B cell (primary cell): Measurements from ENCODE around the gene NUBPL. TPM values are rescaled to one million over a fixed set of nuclear protein-coding genes. Genes with fewer than 3 reads are reported as not detected.

ENCODE experiments used
- ATAC-seq: fragments of 200-7000 bp; cut with Tn5 transposase; one replicate; pipeline ENCODE4 v1.10.0; 2021; ENCODE audit warnings: low read depth, mild to moderate bottlenecking, moderate number of reproducible peaks, moderate library complexity
- CTCF ChIA-PET: fragments of 350-600 bp; sonication (Branson Sonifier 250); formaldehyde crosslinking; loops from one replicate; lab custom pipeline; 2021; ENCODE audit warnings: antibody characterized with exemption, inconsistent platforms; lab: Charles Lee
- POLR2A ChIA-PET: fragments of 350-600 bp; sonication (Branson Sonifier 250); formaldehyde crosslinking; loops from one replicate; lab custom pipeline; 2021; ENCODE audit warnings: antibody characterized with exemption; lab: Charles Lee
- DNase-seq: peaks from one replicate; pipeline ENCODE4 v3.0.0; 2013
- H2AFZ ChIP-seq: 2 replicates; pipeline ENCODE4 v1.6.1; 2012; ENCODE audit warnings: mild to moderate bottlenecking, low read depth, low read length; ENCODE audit not compliant: insufficient read depth, poor library complexity, severe bottlenecking
- H3K27ac ChIP-seq, 2 donors: 1 replicate in 1 of 2; 2 replicates in 1 of 2; pipeline ENCODE4 v1.5.1; 2012 to 2013; ENCODE audit warnings: low read length in 2 of 2, mild to moderate bottlenecking in 2 of 2, moderate library complexity in 1 of 2
- H3K27me3 ChIP-seq, 4 experiments: fragments of 200-600 bp in 1 of 4; sonication (generic) in 1 of 4; replicated peaks in 1 of 4; 1 replicate in 2 of 4; 2 replicates in 2 of 4; pipeline versions ENCODE4 v1.6.1 to v1.7.0; 2013 to 2016; ENCODE audit warnings: low read length in 3 of 4, mild to moderate bottlenecking in 2 of 4, mixed read lengths in 1 of 4, moderate library complexity in 1 of 4; ENCODE audit not compliant: insufficient read depth in 4 of 4, control insufficient read depth in 3 of 4; ENCODE audit errors: control extremely low read depth in 1 of 4
- H3K36me3 ChIP-seq, 2 experiments: replicated peaks in 1 of 2; 1 replicate in 1 of 2; 2 replicates in 1 of 2; pipeline versions ENCODE4 v1.6.1 to v1.7.1; 2013; ENCODE audit warnings: low read length in 1 of 2; ENCODE audit not compliant: insufficient read depth in 2 of 2, control insufficient read depth in 1 of 2; ENCODE audit errors: control extremely low read depth in 1 of 2, extremely low read depth in 1 of 2
- H3K4me1 ChIP-seq, 2 donors: fragments of 200-600 bp in 1 of 2; sonication (generic) in 1 of 2; 1 replicate in 1 of 2; 2 replicates in 1 of 2; pipeline versions ENCODE4 v1.5.1 to v1.6.1; 2013 to 2017; ENCODE audit warnings: low read length in 2 of 2; ENCODE audit not compliant: control insufficient read depth in 2 of 2, insufficient read depth in 2 of 2
- H3K4me2 ChIP-seq: replicated peaks from 2 replicates; pipeline ENCODE3; 2012; ENCODE audit warnings: mild to moderate bottlenecking, low read depth, low read length; ENCODE audit not compliant: poor library complexity, severe bottlenecking
- H3K4me3 ChIP-seq, 5 experiments: fragments of 200-600 bp in 1 of 5; sonication (generic) in 1 of 5; 1 replicate in 3 of 5; 2 replicates in 2 of 5; pipeline versions ENCODE4 v1.5.1 to v1.7.0; 2011 to 2016; ENCODE audit warnings: low read length in 4 of 5, mild to moderate bottlenecking in 4 of 5, low read depth in 2 of 5, control low read depth in 1 of 5, moderate library complexity in 1 of 5; ENCODE audit not compliant: insufficient read depth in 1 of 5; ENCODE audit errors: control extremely low read depth in 1 of 5, extremely low read depth in 1 of 5
- H3K79me2 ChIP-seq: fragments of 200-600 bp; sonication (generic); one replicate; pipeline ENCODE4 v1.6.0; 2016; ENCODE audit warnings: low read length; ENCODE audit not compliant: control insufficient read depth, insufficient read depth
- H3K9ac ChIP-seq: fragments of 200-600 bp; sonication (generic); 2 replicates; pipeline ENCODE4 v1.6.1; 2017; ENCODE audit warnings: mild to moderate bottlenecking, low read length, moderate library complexity
- H3K9me3 ChIP-seq, 3 donors: one replicate each; pipeline versions ENCODE4 v1.6.1 to v1.7.1; 2013; ENCODE audit warnings: low read length in 2 of 3; ENCODE audit not compliant: control insufficient read depth in 2 of 3, insufficient read depth in 1 of 3; ENCODE audit errors: control extremely low read depth in 1 of 3
- H4K20me1 ChIP-seq: 2 replicates; pipeline ENCODE4 v1.6.0; 2012; ENCODE audit warnings: mild to moderate bottlenecking, low read length; ENCODE audit not compliant: insufficient read depth, control insufficient read depth, poor library complexity, severe bottlenecking
- H3K27ac Mint-ChIP-seq: one replicate; pipeline ENCODE4 v1.8.0; 2021; ENCODE audit warnings: mixed read lengths
- H3K27me3 Mint-ChIP-seq: one replicate; pipeline ENCODE4 v1.8.0; 2021; ENCODE audit warnings: mixed read lengths
- H3K4me1 Mint-ChIP-seq: one replicate; pipeline ENCODE4 v1.8.0; 2021; ENCODE audit warnings: mixed read lengths
- H3K4me3 Mint-ChIP-seq: one replicate; pipeline ENCODE4 v1.8.0; 2021; ENCODE audit warnings: mixed read lengths
- H3K9me3 Mint-ChIP-seq: one replicate; pipeline ENCODE4 v1.8.0; 2022; ENCODE audit warnings: mixed read lengths; ENCODE audit not compliant: insufficient read depth
- EZH2 ChIP-seq: IDR thresholded peaks from 2 replicates; pipeline ENCODE4 v1.6.1; 2012; ENCODE audit warnings: borderline replicate concordance, low read depth, mild to moderate bottlenecking, moderate library complexity, low read length; ENCODE audit not compliant: insufficient read depth, poor library complexity, severe bottlenecking
- WGBS: methylation state at CpG from one replicate; pipeline ENCODE4 v1.1.5; 2013; ENCODE audit warnings: missing lambda C conversion rate; ENCODE audit not compliant: insufficient coverage; 5-methylcytosine and 5-hydroxymethylcytosine counted together
- intact Hi-C: fragments of 100-400 bp; cut with micrococcal nuclease; formaldehyde crosslinking; loops from one replicate; pipeline ENCODE4 v1.10.0; 2022
- polyA plus RNA-seq: library from polyadenylated mRNA; depleted of rRNA; stranded (reverse); fragments of >200 nt; gene quantifications from 2 replicates; pipeline ENCODE4 v1.2.3, GENCODE V29; 2012
- total RNA-seq, 2 donors: library from RNA; stranded (reverse); fragments of 120-200 nt in 1 of 2; gene quantifications; 1 replicate in 1 of 2; 2 replicates in 1 of 2; pipeline versions ENCODE4 v1.2.3 to v1.2.4, GENCODE V29; 2013 to 2022
- TF ChIP-seq, protein P1 (sequence below): fragments of 200-600 bp; IDR thresholded peaks from one replicate; pipeline ENCODE4 v1.8.0; 2022; ENCODE audit warnings: antibody characterized with exemption, mild to moderate bottlenecking

The NUBPL gene
- total and polyA plus RNA-seq, 2 donors (not counting 1 experiment from before 2014, with no cell fraction given), result 1.9 to 14.2 TPM

DNA sequence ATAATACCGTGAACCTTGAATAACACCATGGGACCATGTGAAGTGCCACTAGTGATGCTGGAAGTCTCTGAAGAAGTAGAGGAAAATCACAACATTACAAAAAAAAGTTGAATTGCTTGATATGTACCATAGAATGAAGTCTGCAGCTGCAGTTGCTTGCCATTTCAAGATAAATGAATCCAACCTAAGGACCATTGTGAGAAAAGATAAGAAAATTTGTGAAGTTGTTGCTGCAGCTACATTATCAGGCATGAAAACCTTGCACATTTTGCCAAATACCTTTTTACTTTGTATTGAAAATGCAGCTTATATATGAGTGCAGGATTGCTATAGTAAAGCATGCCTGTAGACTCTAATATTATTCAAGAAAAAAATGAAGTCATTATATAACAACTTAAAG, 126.5 kb downstream of the NUBPL start:
- H3K27ac ChIP-seq, result no peak overlapping the region
- WGBS, result no CpG with 5 or more reads among the region's 1 CpG
- H3K4me1 Mint-ChIP-seq, result no peaks in the 10 kb centered on the region
- intact Hi-C loops, result no loop called here
- no peaks in the 10 kb centered on the region for H3K27me3 ChIP-seq
- H3K27me3 Mint-ChIP-seq, result no peaks in the 10 kb centered on the region
- H3K36me3 ChIP-seq, result no peaks in the 10 kb centered on the region
- H2AFZ ChIP-seq, result no peak overlapping the region
- DNase-seq, result no peak
- ChIA-PET CTCF (no interaction called here), POLR2A (no interaction called here)
- H3K9ac ChIP-seq, result no peak overlapping the region
- ATAC-seq, result no peak
- H3K4me3 ChIP-seq, result no peak overlapping the region
- H4K20me1 ChIP-seq, result no peaks in the 10 kb centered on the region
- TF ChIP-seq, protein P1, sequence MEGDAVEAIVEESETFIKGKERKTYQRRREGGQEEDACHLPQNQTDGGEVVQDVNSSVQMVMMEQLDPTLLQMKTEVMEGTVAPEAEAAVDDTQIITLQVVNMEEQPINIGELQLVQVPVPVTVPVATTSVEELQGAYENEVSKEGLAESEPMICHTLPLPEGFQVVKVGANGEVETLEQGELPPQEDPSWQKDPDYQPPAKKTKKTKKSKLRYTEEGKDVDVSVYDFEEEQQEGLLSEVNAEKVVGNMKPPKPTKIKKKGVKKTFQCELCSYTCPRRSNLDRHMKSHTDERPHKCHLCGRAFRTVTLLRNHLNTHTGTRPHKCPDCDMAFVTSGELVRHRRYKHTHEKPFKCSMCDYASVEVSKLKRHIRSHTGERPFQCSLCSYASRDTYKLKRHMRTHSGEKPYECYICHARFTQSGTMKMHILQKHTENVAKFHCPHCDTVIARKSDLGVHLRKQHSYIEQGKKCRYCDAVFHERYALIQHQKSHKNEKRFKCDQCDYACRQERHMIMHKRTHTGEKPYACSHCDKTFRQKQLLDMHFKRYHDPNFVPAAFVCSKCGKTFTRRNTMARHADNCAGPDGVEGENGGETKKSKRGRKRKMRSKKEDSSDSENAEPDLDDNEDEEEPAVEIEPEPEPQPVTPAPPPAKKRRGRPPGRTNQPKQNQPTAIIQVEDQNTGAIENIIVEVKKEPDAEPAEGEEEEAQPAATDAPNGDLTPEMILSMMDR, result no peak
- TF ChIP-seq EZH2, result no peak
- no peak overlapping the region for H3K27ac Mint-ChIP-seq
- H3K9me3 Mint-ChIP-seq, result no peaks in the 10 kb centered on the region
- no peaks in the 10 kb centered on the region for H3K4me1 ChIP-seq
- H3K4me3 Mint-ChIP-seq, result no peak overlapping the region
- peaks cover 0 to 4% (median 0%) of the 10 kb centered on the region in 3 donors for H3K9me3 ChIP-seq
- no peaks in the 10 kb centered on the region for H3K79me2 ChIP-seq
- H3K4me2 ChIP-seq, result no peak overlapping the region

DNA sequence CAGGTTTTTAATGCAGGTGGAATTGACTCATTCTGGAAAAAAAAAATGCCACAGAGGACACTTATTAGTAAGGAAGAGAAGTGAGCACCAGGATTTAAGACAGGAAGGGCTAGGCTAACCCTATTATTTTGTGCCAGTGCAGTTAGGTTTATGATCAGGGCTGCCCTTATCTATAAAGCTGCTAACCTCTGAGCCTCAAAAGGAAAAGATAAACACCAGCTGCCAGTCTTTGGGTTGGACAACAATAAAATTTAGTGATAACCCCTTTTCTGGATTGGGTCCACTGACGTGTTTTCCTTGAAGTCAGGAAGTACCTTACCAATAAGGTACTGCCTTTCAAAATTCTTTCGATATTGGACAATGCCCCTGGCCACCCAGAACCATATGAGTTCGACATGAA, 128.9 kb downstream of the NUBPL start:
- Mint-ChIP-seq H3K27ac (no peak overlapping the region), H3K9me3 (no peaks in the 10 kb centered on the region), H3K4me3 (no peak overlapping the region), H3K27me3 (no peaks in the 10 kb centered on the region), H3K4me1 (no peaks in the 10 kb centered on the region)
- ChIA-PET POLR2A (no interaction called here), CTCF (no interaction called here)
- H2AFZ ChIP-seq, result no peak overlapping the region
- no peak for ATAC-seq
- intact Hi-C loops, result no loop called here
- H3K4me3 ChIP-seq, result no peak overlapping the region
- no peak for DNase-seq
- H3K9me3 ChIP-seq, result no peaks in the 10 kb centered on the region
- H3K36me3 ChIP-seq, result no peaks in the 10 kb centered on the region
- H3K79me2 ChIP-seq, result no peaks in the 10 kb centered on the region
- H4K20me1 ChIP-seq, result no peaks in the 10 kb centered on the region
- 100% methylated on average over 1 of the region's 3 CpGs for WGBS
- no peak overlapping the region for H3K4me2 ChIP-seq
- H3K9ac ChIP-seq, result no peak overlapping the region
- no peaks in the 10 kb centered on the region for H3K4me1 ChIP-seq
- no peak overlapping the region for H3K27ac ChIP-seq
- no peak for TF ChIP-seq EZH2
- TF ChIP-seq, protein P1, result no peak
- H3K27me3 ChIP-seq, result no peaks in the 10 kb centered on the region
